ENCODE measurements around the gene DIPK1C. TPM values are rescaled to one million over a fixed set of nuclear protein-coding genes. Genes with fewer than 3 reads are reported as not detected.

The DIPK1C gene
- total RNA-seq, 1 donor from 2014 or later, result not detected

DNA sequence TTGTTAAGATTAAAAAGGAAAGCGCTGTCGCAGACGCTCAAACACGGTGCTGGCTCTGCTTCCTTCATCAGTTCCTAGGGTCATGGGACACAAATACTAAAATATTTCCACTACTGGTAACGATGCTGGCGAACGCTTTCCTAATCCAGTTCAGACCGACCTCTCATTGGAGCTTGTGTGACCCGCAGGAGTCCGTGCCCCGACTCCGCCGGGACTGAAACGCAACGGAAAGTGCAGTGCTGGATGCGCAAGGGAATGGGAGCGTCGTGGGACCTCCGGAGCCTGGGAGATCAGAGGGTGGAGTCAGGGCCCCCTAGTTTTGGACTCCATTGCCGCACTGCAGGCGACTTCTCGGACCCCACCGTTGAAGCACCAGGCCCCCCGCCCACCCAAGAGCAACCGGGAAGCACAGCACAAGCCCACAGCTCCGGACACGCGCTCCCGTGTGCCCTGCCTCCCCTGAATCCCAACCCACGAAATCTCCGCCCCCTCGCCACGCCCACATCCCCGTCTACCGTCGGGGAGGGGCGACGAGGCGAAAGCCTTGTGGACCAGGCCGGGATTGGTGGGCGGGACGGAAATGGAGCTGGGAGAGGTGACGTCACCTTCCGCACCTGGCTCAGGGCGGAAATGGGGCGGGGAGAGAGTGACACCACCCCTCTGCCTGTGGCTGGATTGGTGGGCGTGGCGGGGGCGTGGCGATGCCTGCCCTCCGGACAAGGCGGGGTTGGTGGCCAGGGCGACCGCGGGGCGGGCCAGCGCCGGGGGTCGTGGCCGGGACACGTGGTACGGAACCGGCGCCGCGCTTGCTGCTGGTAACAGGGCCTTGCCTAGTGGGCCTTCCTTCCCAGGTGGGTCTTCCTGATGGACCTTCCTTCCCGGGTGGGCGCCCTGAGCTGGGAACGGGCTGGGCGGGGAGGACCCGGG, 38.7 kb upstream of the DIPK1C start, which contains the start of gene CNDP2:
Gene CNDP2 (plus strand): TSS at position 783 of the 927 bp plus-strand sequence. CDS start 3,611 bp downstream, outside the sequence.
- peaks cover 49% of the 10 kb centered on the region for H3K4me1 Mint-ChIP-seq (ENCODE audit: low read depth)
- peak within 1 kb of the TSS; percentile 88 for H3K4me3 Mint-ChIP-seq
- H3K9me3 Mint-ChIP-seq, result no peaks in the 10 kb centered on the region
- peaks cover 9% of the 10 kb centered on the region for H3K27me3 Mint-ChIP-seq (ENCODE audit: insufficient read depth)
- peak; percentile 99 for DNase-seq (ENCODE audit: low spot score)
- intact Hi-C loops (cut with micrococcal nuclease), result loop anchor here (5.0 kb wide), 2 partner anchors 1881 to 1996 kb away; no protein-coding TSS in a partner anchor
- peaks cover 17% of the 10 kb centered on the region for H3K36me3 Mint-ChIP-seq (ENCODE audit: low read depth)
- H3K27ac Mint-ChIP-seq, result peak within 1 kb of the TSS; percentile 98

DNA sequence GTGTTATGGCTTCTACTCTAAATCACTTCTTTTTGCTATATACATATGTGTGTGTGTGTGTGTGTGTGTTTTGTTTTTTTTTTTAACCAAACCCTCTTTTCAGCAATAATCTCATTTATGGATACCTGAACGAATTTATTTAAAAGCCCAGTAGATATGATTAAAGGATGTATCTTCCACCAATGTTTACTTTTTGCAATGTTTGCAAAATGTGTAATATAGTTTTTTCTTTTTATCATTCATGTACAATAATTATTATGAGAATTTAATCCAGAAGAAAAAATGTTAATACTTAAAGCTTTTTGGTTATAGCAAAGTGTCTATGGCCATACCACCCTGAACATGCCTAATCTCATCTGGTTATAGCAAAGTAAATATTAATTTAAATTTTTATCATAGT, 37.4 kb upstream of the DIPK1C start:
- no peak for DNase-seq (ENCODE audit: low spot score)
- Mint-ChIP-seq H3K4me3 (no peak overlapping the region), H3K27me3 (ENCODE audit: insufficient read depth) (peaks cover 11% of the 10 kb centered on the region), H3K4me1 (ENCODE audit: low read depth) (peaks cover 37% of the 10 kb centered on the region), H3K36me3 (ENCODE audit: low read depth) (peaks cover 9% of the 10 kb centered on the region), H3K27ac (no peak overlapping the region), H3K9me3 (no peaks in the 10 kb centered on the region)
- intact Hi-C loops (cut with micrococcal nuclease), result loop anchor here (5.0 kb wide), 1 partner anchor 122 kb away; no protein-coding TSS in a partner anchor

DNA sequence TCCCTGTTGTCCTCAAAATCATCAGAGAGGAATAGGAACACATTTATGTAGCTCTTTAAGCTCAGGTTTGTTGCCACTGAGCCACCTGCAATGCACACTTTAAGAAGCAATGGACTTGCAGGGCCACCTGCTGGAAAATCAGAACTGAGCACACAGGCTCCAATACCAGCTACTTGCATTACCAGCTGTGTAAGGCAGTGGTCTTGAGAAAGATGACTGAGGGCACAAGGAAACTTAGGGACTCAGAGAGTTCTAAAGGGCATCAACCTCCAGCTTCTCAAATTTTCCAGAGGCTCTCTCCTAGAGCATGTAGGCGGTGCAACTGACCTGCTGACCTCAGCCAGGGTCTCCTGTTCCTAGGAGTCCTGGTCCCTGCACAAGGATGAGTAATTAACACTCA, 36.6 kb upstream of the DIPK1C start:
- Mint-ChIP-seq H3K27ac (no peak overlapping the region), H3K4me1 (ENCODE audit: low read depth) (peaks cover 29% of the 10 kb centered on the region), H3K9me3 (no peaks in the 10 kb centered on the region), H3K27me3 (ENCODE audit: insufficient read depth) (peaks cover 16% of the 10 kb centered on the region), H3K4me3 (no peak overlapping the region), H3K36me3 (ENCODE audit: low read depth) (peaks cover 8% of the 10 kb centered on the region)
- peak; percentile 48 for DNase-seq (ENCODE audit: low spot score)
- intact Hi-C loops (cut with micrococcal nuclease), result loop anchor here (1.0 to 5.0 kb wide), 5 partner anchors 39 to 453 kb away; no protein-coding TSS in a partner anchor

DNA sequence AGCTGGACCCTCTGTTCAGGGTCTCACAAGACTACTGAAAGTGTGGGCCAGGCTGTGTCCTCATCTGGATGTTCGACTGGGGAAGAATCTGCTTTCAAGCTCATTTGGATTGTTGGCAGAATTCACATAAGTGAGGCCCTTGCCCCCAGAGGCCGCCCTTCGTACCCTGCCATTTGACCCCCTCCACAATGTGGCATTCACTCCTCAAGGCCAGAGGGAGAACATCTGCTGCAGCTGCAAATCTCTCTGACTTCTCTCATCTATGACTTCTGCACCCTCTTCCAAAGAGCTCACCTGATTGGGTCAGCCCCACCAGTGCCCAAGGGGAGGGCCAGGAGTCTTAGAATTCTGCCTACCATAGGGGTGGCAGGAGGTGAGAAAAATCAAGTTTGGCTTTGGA, 35.2 kb upstream of the DIPK1C start:
- no peak overlapping the region for H3K4me3 Mint-ChIP-seq
- intact Hi-C loops (cut with micrococcal nuclease), result loop anchor here (2.0 to 5.0 kb wide), 2 partner anchors 37 to 120 kb away; no protein-coding TSS in a partner anchor
- no peak for DNase-seq (ENCODE audit: low spot score)
- H3K36me3 Mint-ChIP-seq (ENCODE audit: low read depth), result peaks cover 5% of the 10 kb centered on the region
- peaks cover 14% of the 10 kb centered on the region for H3K4me1 Mint-ChIP-seq (ENCODE audit: low read depth)
- H3K9me3 Mint-ChIP-seq, result no peaks in the 10 kb centered on the region
- peaks cover 16% of the 10 kb centered on the region for H3K27me3 Mint-ChIP-seq (ENCODE audit: insufficient read depth)
- H3K27ac Mint-ChIP-seq, result no peak overlapping the region

DNA sequence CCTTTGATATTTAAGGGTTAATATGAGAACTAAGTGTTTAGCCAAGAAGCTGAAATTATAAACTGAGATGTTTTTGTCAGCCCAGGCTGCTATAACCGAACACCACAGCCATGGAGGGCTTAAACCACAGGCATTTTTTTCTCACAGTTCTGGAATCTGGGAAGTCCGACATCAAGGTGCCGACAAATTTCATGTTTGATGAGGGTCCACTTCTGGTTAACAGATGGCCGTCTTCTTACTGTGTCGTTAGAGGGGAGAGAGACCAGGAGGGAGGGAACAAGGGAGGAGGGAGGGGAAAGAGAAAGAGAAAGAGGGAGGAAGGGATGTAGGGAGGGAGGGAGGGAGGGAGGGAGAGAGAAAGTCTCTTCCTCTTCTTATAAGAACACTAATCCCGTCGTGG, 32.6 kb upstream of the DIPK1C start:
- intact Hi-C loops (cut with micrococcal nuclease), result loop anchor here (5.0 kb wide), 1 partner anchor 117 kb away; no protein-coding TSS in a partner anchor
- peaks cover 14% of the 10 kb centered on the region for H3K27me3 Mint-ChIP-seq (ENCODE audit: insufficient read depth)

DNA sequence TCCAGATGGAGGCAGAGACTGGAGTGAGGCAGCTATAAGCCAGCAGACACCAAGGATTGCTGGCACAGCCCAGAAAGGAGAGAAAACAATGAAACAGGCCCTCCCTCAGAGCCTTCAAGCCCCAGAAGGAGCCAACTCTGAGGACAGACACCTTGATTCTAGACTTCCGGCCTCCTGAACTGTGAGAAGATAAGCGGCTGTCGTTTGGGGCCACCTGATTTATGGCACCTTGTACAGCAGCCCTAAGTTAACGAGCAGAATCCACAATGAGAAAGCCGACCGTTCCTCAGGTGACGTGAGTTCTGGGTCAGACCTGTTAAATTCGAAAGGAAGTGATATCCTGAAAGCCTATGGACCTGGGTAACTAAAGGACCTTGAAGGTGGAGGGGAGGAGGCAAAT, 31.8 kb upstream of the DIPK1C start:
- intact Hi-C loops (cut with micrococcal nuclease), result no loop called here
- H3K27ac Mint-ChIP-seq, result no peak overlapping the region
- peaks cover 11% of the 10 kb centered on the region for H3K27me3 Mint-ChIP-seq (ENCODE audit: insufficient read depth)
- peaks cover 20% of the 10 kb centered on the region for H3K4me1 Mint-ChIP-seq (ENCODE audit: low read depth)
- no peak overlapping the region for H3K4me3 Mint-ChIP-seq
- no peak for DNase-seq (ENCODE audit: low spot score)
- no peaks in the 10 kb centered on the region for H3K9me3 Mint-ChIP-seq
- no peaks in the 10 kb centered on the region for H3K36me3 Mint-ChIP-seq (ENCODE audit: low read depth)

More for the DNA sequence above, 32.6 kb upstream of the DIPK1C start:
- no peaks in the 10 kb centered on the region for H3K9me3 Mint-ChIP-seq
- H3K27ac Mint-ChIP-seq, result no peak overlapping the region
- no peaks in the 10 kb centered on the region for H3K36me3 Mint-ChIP-seq (ENCODE audit: low read depth)
- no peak for DNase-seq (ENCODE audit: low spot score)
- peaks cover 16% of the 10 kb centered on the region for H3K4me1 Mint-ChIP-seq (ENCODE audit: low read depth)
- H3K4me3 Mint-ChIP-seq, result no peak overlapping the region

DNA sequence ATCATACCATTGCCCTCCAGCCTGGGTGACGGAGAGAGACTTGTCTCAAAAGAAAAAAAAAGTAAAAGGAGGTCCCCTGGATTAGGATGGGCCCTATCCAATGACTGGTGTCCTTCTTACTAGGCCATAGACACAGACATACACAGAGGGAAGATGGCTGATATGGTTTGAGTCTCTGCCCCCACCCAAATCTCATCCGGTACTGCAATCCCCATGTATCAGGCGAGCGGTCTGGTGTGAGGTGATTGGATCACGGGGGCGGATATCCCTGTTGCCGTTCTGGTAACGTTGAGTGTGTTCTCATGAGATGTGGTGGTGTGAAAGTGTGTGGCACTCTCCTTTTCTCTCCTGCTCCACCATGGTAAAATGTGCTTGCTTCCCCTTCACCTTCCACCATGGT, 31.2 kb upstream of the DIPK1C start:
- no peak for DNase-seq (ENCODE audit: low spot score)
- Mint-ChIP-seq H3K27me3 (ENCODE audit: insufficient read depth) (peaks cover 7% of the 10 kb centered on the region), H3K4me1 (ENCODE audit: low read depth) (peaks cover 20% of the 10 kb centered on the region), H3K27ac (no peak overlapping the region), H3K4me3 (no peak overlapping the region), H3K36me3 (ENCODE audit: low read depth) (no peaks in the 10 kb centered on the region), H3K9me3 (no peaks in the 10 kb centered on the region)
- intact Hi-C loops (cut with micrococcal nuclease), result no loop called here

DNA sequence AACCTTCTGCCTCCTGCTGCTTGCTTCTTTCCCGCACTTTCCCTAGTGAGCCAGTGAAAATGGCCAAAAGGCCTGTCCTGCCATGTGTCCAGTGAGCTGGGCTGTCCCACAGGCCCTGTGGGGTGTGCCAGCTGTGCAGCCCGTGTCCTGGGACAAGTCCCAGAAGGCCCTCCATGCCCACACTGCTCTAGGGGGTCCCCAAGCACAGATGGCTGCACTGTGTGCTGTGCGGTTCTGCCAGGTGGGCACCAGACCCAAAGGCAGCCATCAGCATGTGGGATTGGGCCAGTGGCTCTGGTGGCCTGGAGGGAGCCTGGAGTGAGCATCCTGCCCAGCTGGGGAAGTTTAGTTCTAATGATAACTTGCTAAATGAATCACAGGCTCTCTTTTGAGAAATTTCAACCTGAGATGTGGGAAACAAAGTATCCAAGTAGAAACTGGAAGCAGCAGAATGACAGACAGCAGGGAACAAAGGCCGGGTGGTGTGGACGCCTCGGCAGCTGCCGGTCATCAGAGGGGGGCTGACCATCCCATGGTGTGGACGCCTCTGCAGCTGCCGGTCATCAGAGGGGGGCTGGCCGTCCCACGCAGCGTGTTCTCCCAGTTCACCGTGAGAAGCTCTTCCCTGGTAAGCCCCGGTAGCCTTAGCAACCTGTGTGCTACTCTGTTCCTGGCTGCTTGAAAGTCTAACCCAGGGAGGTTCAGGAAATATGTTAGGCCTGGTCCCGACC, 29.2 kb upstream of the DIPK1C start:
- intact Hi-C loops (cut with micrococcal nuclease), result no loop called here
- H3K4me3 Mint-ChIP-seq, result no peak overlapping the region

DNA sequence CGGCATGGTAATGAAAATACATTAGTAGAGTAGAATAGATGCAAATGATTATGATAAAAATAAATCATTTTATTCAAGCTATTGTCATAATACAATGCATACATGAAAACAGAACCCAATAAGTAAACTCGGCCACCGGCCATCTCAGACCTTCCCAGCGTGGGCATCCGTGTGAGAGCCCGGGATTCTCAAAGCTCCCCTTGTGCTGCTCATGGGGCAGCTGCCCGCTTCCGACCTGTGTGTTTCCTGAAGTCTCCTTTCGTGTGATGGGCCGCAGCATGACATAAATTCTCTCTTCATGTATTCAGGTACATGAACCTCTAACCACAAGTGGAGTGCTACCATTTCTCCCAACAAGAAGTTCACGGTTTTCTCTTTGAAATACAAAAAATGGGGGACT, 25.6 kb upstream of the DIPK1C start:
- Mint-ChIP-seq H3K4me1 (ENCODE audit: low read depth) (peaks cover 22% of the 10 kb centered on the region), H3K27ac (no peak overlapping the region), H3K4me3 (no peak overlapping the region)

More for the DNA sequence above, 29.2 kb upstream of the DIPK1C start:
- H3K9me3 Mint-ChIP-seq, result no peaks in the 10 kb centered on the region
- no peak for DNase-seq (ENCODE audit: low spot score)
- peaks cover 7% of the 10 kb centered on the region for H3K27me3 Mint-ChIP-seq (ENCODE audit: insufficient read depth)
- H3K36me3 Mint-ChIP-seq (ENCODE audit: low read depth), result no peaks in the 10 kb centered on the region
- peaks cover 20% of the 10 kb centered on the region for H3K4me1 Mint-ChIP-seq (ENCODE audit: low read depth)
- H3K27ac Mint-ChIP-seq, result peak overlapping the region; percentile 48

DNA sequence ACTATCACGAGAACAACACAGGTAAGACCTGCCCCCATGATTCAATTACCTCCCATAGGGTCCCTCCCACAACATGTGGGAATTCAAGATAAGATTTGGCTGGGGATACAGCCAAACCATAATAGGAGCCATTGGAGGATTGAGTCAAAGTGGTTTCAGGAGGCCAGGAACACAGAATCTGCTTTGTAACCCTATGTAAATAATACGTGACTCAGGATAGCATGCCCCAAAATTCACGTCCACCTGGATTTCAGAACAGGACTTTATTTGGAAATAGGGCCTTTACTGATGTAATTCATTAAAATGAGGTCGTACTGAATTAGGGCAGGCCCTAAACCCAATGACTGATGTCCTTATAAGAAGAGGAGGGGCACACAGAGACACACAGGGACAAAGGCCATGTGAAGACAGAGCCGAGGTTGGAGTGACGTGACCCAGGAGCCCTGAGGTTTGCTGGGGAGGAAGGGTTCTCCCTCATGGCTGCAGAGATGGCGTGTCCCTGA, 23.1 kb upstream of the DIPK1C start:
- DNase-seq (ENCODE audit: low spot score), result no peak
- Mint-ChIP-seq H3K9me3 (no peaks in the 10 kb centered on the region), H3K4me3 (no peak overlapping the region), H3K36me3 (ENCODE audit: low read depth) (no peaks in the 10 kb centered on the region), H3K4me1 (ENCODE audit: low read depth) (peaks cover 14% of the 10 kb centered on the region), H3K27me3 (ENCODE audit: insufficient read depth) (peaks cover 2% of the 10 kb centered on the region), H3K27ac (no peak overlapping the region)
- intact Hi-C loops (cut with micrococcal nuclease), result no loop called here

More for the DNA sequence above, 25.6 kb upstream of the DIPK1C start:
- DNase-seq (ENCODE audit: low spot score), result no peak
- H3K9me3 Mint-ChIP-seq, result no peaks in the 10 kb centered on the region
- intact Hi-C loops (cut with micrococcal nuclease), result no loop called here
- H3K36me3 Mint-ChIP-seq (ENCODE audit: low read depth), result no peaks in the 10 kb centered on the region
- H3K27me3 Mint-ChIP-seq (ENCODE audit: insufficient read depth), result peaks cover 2% of the 10 kb centered on the region

DNA sequence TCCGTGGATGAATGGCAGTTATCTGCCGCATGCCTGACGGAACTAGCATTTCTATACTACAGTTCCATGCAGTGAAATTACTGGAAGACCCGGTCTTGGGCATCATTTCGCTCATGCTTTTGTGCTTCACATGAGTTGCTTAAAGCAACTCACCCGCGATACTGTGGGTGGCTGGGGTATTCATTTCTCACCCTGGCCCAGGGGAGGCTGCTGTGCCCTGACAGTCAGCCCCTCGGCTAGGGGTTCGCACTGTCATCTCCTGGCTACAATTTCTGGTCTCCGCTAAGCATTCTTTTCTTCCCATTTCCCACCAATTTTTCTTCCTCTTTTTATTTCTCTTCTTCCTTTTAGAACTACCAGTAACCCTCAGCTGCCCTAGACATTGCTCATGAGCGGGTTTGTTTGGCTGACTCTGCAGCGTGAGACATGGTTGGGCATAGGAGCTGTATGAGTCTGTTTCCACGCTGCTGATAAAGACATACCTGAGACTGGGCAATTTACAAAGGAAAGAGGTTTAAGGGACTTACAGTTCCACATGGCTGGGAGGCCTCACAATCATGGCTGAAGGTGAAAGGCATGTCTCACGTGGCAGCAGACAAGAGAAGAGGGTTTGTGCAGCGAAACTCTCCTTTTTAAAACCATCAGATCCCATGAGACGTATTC, 22.5 kb upstream of the DIPK1C start:
- intact Hi-C loops (cut with micrococcal nuclease), result no loop called here
- H3K27me3 Mint-ChIP-seq (ENCODE audit: insufficient read depth), result peaks cover 2% of the 10 kb centered on the region
- DNase-seq (ENCODE audit: low spot score), result no peak
- no peaks in the 10 kb centered on the region for H3K9me3 Mint-ChIP-seq
- H3K4me3 Mint-ChIP-seq, result no peak overlapping the region
- peaks cover 9% of the 10 kb centered on the region for H3K4me1 Mint-ChIP-seq (ENCODE audit: low read depth)
- H3K27ac Mint-ChIP-seq, result no peak overlapping the region
- no peaks in the 10 kb centered on the region for H3K36me3 Mint-ChIP-seq (ENCODE audit: low read depth)

DNA sequence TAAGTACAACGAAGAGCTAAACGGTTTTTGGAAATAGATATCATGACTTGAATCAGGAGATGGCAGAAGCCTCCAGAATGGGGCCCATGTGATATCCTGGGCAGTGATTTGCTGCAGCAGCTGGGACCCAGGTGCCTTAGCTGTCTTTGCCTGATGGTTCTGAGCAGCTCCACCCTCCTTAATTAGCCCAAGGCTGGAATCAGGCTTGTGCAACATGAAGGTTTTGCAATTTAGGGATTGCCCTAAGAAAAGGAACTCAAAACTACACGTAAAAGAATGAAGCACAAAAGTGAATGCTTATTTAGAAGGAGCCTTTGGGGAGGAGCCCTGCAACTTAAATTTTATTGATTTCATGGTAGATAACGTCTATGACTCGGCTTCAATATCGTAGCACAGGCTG, 21.8 kb upstream of the DIPK1C start:
- Mint-ChIP-seq H3K36me3 (ENCODE audit: low read depth) (no peaks in the 10 kb centered on the region), H3K4me1 (ENCODE audit: low read depth) (peaks cover 6% of the 10 kb centered on the region), H3K9me3 (no peaks in the 10 kb centered on the region), H3K4me3 (no peak overlapping the region), H3K27me3 (ENCODE audit: insufficient read depth) (peaks cover 2% of the 10 kb centered on the region), H3K27ac (no peak overlapping the region)
- DNase-seq (ENCODE audit: low spot score), result no peak
- intact Hi-C loops (cut with micrococcal nuclease), result no loop called here
